Lower lobe of right lung (tissue), 2 donors: Measurements from ENCODE around the gene SLC39A11. TPM values are rescaled to one million over a fixed set of nuclear protein-coding genes. Genes with fewer than 3 reads are reported as not detected.

Experiments used
- ATAC-seq, 2 donors: fragments of 200-7000 bp; cut with Tn5 transposase; one replicate each; pipeline ENCODE4 v1.9.1; 2020 to 2022; ENCODE audit warnings: mild to moderate bottlenecking in 2 of 2, moderate library complexity in 2 of 2
- DNase-seq: peaks from one replicate; pipeline ENCODE4 v3.0.0-alpha.2; 2020
- H3K27ac ChIP-seq: fragments of 200-600 bp; one replicate; pipeline ENCODE4 v1.8.0; 2022
- H3K27me3 ChIP-seq: fragments of 200-600 bp; one replicate; pipeline ENCODE4 v1.8.0; 2022; ENCODE audit warnings: low read depth
- H3K36me3 ChIP-seq: fragments of 200-600 bp; one replicate; pipeline ENCODE4 v1.8.0; 2022; ENCODE audit warnings: mild to moderate bottlenecking
- H3K4me1 ChIP-seq: fragments of 200-600 bp; one replicate; pipeline ENCODE4 v1.8.0; 2022
- H3K4me3 ChIP-seq: fragments of 200-600 bp; one replicate; pipeline ENCODE4 v1.8.0; 2022; ENCODE audit warnings: mild to moderate bottlenecking
- H3K9me3 ChIP-seq: fragments of 200-600 bp; one replicate; pipeline ENCODE4 v1.8.0; 2022
- CTCF ChIP-seq: fragments of 200-600 bp; IDR thresholded peaks from one replicate; pipeline ENCODE4 v1.8.0; 2022; ENCODE audit warnings: antibody characterized with exemption, mild to moderate bottlenecking
- intact Hi-C: fragments of 100-400 bp; cut with DNase I; formaldehyde crosslinking; loops from one replicate; pipeline ENCODE4 v1.11.0; 2022
- total RNA-seq: library from RNA; stranded (reverse); fragmentation: NEBNext Ultra II Directional; extraction: Animal tissue kit (Norgen Biotek cat#: 25700); gene quantifications from one replicate; pipeline ENCODE4 v1.2.1, GENCODE V29; 2021
- donor health status: DM: no; HTN: yes; CAD: no; lungs with severe emphysema.

SLC39A11 gene
- total RNA-seq, 1 donor from 2014 or later: 39.7 TPM

- no peak for ATAC-seq
- intact Hi-C loops: no loop called here
- Histone ChIP-seq H3K4me3 (no peak overlapping the region), H3K9me3 (no peaks in the 10 kb centered on the region), H3K27me3 (no peaks in the 10 kb centered on the region), H3K4me1 (no peaks in the 10 kb centered on the region), H3K27ac (no peak overlapping the region), H3K36me3 (no peaks in the 10 kb centered on the region)
- no peak for DNase-seq
- TF ChIP-seq CTCF: no peak
Observed at GRCh38 chr17:72693151-72693878, 399.2 kb downstream of the SLC39A11 start.

- no peaks in the 10 kb centered on the region for H3K27me3 ChIP-seq
- intact Hi-C loops: no loop called here
- H3K27ac ChIP-seq: no peak overlapping the region
- no peak for DNase-seq
- no peak overlapping the region for H3K4me3 ChIP-seq
- H3K9me3 ChIP-seq: no peaks in the 10 kb centered on the region
- no peak for TF ChIP-seq CTCF
- no peak for ATAC-seq
- H3K36me3 ChIP-seq: no peaks in the 10 kb centered on the region
- H3K4me1 ChIP-seq: no peaks in the 10 kb centered on the region
Observed at GRCh38 chr17:72692676-72693075, 399.8 kb downstream of the SLC39A11 start.

- DNase-seq: no peak
- intact Hi-C loops: no loop called here
- Histone ChIP-seq H3K27ac (no peak overlapping the region), H3K9me3 (no peaks in the 10 kb centered on the region), H3K4me3 (no peak overlapping the region), H3K4me1 (no peaks in the 10 kb centered on the region), H3K36me3 (no peaks in the 10 kb centered on the region), H3K27me3 (no peaks in the 10 kb centered on the region)
- no peak for TF ChIP-seq CTCF
- ATAC-seq: no peak
Observed at GRCh38 chr17:72691586-72691985, 400.9 kb downstream of the SLC39A11 start.

GRCh38 chr17:72691017-72691416 lies 401.5 kb downstream of the SLC39A11 start:
- H3K4me3 ChIP-seq: no peak overlapping the region
- H3K9me3 ChIP-seq: no peaks in the 10 kb centered on the region
- ATAC-seq: no peak
- no peaks in the 10 kb centered on the region for H3K27me3 ChIP-seq
- TF ChIP-seq CTCF: no peak
- H3K36me3 ChIP-seq: no peaks in the 10 kb centered on the region
- no peak overlapping the region for H3K27ac ChIP-seq
- no peaks in the 10 kb centered on the region for H3K4me1 ChIP-seq
- no peak for DNase-seq
- intact Hi-C loops: no loop called here

- DNase-seq (no peak), ATAC-seq (no peak)
- Histone ChIP-seq H3K4me3 (no peak overlapping the region), H3K36me3 (no peaks in the 10 kb centered on the region), H3K4me1 (peaks cover 6% of the 10 kb centered on the region), H3K27me3 (no peaks in the 10 kb centered on the region), H3K27ac (no peak overlapping the region), H3K9me3 (no peaks in the 10 kb centered on the region)
- intact Hi-C loops: no loop called here
- TF ChIP-seq CTCF: no peak
Observed at GRCh38 chr17:72687886-72688285, 404.6 kb downstream of the SLC39A11 start.
